Lower leg skin (tissue), 3 donors: ENCODE measurements around the gene NUDT4B.
"Not testable (repeated sequence)": the region's sequence is repeated elsewhere in the genome, so short reads cannot be mapped to it uniquely, and the experiment has no call there.

Source experiments
- CTCF ChIP-seq, 3 donors: fragments of 450-650 bp; IDR thresholded peaks; one replicate each; pipeline ENCODE4 v1.5.1; 2016; ENCODE audit warnings: antibody characterized with exemption in 3 of 3, mild to moderate bottlenecking in 3 of 3, moderate library complexity in 2 of 3
- POLR2A ChIP-seq, 2 donors: fragments of 450-650 bp; IDR thresholded peaks; one replicate each; pipeline ENCODE4 v1.6.1; 2016 to 2017; ENCODE audit warnings: antibody characterized with exemption in 2 of 2, mild to moderate bottlenecking in 1 of 2, moderate library complexity in 1 of 2

- not testable (repeated sequence) for TF ChIP-seq CTCF, POLR2A (IDR thresholded peaks at IDR 0.05)
Measured at GRCh38 chr1:148732277-148732676, 16.3 kb upstream of the NUDT4B start.
